Measurements from ENCODE around the gene GPALPP1.

DNA sequence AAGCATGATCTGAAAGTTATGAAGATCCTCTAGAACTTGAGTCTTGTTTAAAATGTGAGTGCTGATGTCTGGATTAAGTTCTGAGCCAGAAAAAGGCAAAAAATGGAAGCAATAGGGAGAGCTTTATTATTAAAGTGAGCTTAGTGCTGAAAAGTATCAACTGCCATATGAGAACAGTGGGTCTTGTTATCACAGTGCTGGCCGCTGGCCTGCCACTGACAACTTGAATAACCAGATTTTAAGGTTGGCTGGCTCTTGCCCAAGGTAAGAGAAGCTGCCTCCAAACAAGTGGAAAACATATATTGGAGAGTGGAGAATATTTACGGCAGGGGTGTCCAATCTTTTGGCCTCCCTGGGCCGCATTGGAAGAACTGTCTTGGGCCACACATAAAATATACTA lies 33.9 kb upstream of the GPALPP1 start:
- TF ChIP-seq CTCF (IDR thresholded peaks at IDR 0.05) (no peak), POLR2AphosphoS5 (IDR thresholded peaks at IDR 0.05) (no peak), POLR2A (IDR thresholded peaks at IDR 0.05; ENCODE audit: low read depth) (no peak)
